Measurements from ENCODE around the gene OR2F1.

Gene OR2F1, protein sequence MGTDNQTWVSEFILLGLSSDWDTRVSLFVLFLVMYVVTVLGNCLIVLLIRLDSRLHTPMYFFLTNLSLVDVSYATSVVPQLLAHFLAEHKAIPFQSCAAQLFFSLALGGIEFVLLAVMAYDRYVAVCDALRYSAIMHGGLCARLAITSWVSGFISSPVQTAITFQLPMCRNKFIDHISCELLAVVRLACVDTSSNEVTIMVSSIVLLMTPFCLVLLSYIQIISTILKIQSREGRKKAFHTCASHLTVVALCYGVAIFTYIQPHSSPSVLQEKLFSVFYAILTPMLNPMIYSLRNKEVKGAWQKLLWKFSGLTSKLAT

DNA sequence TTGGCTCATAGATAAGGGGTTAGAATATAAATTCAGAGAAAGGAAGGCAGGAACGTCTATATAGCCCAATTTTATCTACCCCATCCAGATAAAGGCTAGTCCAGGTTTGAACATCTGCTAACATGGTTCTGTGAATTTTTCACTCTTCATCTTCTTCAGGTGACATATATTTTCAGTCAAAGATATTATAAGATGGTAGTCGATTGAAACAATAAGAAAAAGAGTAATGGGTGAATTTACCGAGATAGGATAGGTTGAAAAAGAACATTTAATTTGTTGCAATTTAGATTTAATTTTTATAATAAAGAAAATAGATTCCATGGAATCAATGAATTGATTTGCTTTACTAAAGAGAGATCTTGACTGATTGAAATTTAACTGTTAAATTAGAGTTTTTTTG, at the start of gene OR2F1:
Gene OR2F1, plus strand, starts transcription at position 301 of the 400 bp plus-strand sequence. CDS start 5,127 bp downstream, outside the sequence.
- in situ Hi-C loops (cut with MboI; ENCODE audit: low pct_unique_long_range_greater_than_20kb, low sequenced_read_pairs, unreplicated experiment) = no loop called here
- no peak for DNase-seq (ENCODE audit: low spot score)
- TF ChIP-seq, protein P1, sequence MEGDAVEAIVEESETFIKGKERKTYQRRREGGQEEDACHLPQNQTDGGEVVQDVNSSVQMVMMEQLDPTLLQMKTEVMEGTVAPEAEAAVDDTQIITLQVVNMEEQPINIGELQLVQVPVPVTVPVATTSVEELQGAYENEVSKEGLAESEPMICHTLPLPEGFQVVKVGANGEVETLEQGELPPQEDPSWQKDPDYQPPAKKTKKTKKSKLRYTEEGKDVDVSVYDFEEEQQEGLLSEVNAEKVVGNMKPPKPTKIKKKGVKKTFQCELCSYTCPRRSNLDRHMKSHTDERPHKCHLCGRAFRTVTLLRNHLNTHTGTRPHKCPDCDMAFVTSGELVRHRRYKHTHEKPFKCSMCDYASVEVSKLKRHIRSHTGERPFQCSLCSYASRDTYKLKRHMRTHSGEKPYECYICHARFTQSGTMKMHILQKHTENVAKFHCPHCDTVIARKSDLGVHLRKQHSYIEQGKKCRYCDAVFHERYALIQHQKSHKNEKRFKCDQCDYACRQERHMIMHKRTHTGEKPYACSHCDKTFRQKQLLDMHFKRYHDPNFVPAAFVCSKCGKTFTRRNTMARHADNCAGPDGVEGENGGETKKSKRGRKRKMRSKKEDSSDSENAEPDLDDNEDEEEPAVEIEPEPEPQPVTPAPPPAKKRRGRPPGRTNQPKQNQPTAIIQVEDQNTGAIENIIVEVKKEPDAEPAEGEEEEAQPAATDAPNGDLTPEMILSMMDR (IDR thresholded peaks at IDR 0.05; ENCODE audit: extremely low read depth, insufficient read depth, missing control alignments) = no peak

DNA sequence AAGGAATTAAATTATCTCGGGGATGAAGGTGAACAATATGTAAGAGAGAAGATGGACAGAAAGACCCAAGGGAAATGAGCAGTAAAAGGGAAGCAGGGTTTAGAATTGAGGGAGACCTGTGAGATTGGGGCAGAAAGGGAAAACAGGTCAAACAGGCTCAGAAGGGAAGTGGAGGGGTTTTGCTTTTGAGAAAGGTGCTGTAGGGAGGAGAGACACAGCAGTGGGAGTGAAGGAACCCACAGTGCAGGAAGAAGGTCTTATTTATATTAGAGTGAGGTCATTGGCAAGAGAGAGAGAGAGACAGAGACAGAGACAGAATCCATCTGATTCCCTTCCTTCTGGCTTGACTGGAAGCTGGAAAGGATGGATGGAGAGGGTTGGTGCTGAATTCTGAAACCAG, 49.1 kb upstream of the OR2F1 start:
- no peak for DNase-seq (ENCODE audit: low spot score)
- TF ChIP-seq, protein P1 (IDR thresholded peaks at IDR 0.05; ENCODE audit: extremely low read depth, insufficient read depth, missing control alignments) = no peak
- in situ Hi-C loops (cut with MboI; ENCODE audit: low pct_unique_long_range_greater_than_20kb, low sequenced_read_pairs, unreplicated experiment) = no loop called here

DNA sequence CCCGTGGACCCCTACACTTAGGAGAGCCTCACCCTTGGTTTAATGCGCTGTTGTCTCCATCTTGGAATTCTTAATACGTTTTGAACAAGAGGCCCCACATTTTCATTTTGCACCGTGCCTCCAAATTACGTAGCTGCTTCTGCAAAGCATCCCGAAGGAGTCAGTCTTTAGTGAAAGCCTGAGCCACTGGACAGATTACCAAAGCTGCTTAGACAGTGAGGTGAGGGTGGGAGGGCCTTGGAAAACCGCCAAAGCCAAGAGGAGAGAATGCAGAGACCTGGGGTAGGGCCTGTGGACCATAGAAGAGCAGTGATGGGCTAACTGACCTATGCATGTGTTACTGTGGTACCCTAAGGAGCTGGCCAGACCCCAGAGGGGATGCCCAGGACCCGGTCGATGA, 48.5 kb upstream of the OR2F1 start:
- in situ Hi-C loops (cut with MboI; ENCODE audit: low pct_unique_long_range_greater_than_20kb, low sequenced_read_pairs, unreplicated experiment) = no loop called here
- no peak for DNase-seq (ENCODE audit: low spot score)
- TF ChIP-seq, protein P1 (IDR thresholded peaks at IDR 0.05; ENCODE audit: extremely low read depth, insufficient read depth, missing control alignments) = no peak

DNA sequence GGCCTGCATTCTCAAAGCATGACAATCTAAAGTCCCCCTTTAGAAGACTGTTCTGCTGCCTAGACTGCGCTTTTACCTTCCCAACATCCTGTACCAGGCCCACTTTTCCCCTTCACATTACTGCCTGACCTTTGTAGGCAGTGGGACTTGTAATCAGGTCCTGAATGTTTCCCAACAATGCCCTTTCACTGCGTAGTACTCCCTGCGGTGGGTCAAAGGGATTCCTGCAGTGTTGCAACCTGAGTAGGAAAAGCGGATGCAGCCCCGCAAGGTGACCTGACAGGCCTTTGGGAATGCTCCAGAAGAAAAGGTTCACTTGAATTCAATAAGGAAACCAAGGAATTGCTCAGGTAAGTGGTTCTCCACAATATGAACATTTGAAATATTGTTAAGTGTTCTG, 47.7 kb upstream of the OR2F1 start:
- TF ChIP-seq, protein P1 (IDR thresholded peaks at IDR 0.05; ENCODE audit: extremely low read depth, insufficient read depth, missing control alignments) = no peak
- DNase-seq (ENCODE audit: low spot score) = no peak
- in situ Hi-C loops (cut with MboI; ENCODE audit: low pct_unique_long_range_greater_than_20kb, low sequenced_read_pairs, unreplicated experiment) = no loop called here

DNA sequence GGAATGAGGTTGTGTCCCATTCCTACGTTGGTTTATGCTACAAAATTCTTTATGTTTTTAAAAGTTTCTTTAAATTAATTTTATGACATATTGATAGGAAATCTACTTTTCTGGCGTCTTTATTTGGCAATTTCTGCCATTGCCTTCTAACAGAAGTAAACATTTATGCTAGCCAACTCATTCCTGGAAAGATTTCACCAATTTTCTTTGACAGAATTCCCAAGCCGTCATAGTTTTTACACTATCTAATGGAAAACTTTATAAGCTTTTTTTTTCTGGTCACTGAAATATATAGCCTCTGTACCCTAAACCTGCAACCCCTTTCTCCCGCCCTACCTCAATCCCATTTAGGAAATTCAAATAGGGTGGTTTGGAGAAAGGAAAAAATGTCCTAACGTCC, 46.5 kb upstream of the OR2F1 start:
- TF ChIP-seq, protein P1 (IDR thresholded peaks at IDR 0.05; ENCODE audit: extremely low read depth, insufficient read depth, missing control alignments) = no peak
- in situ Hi-C loops (cut with MboI; ENCODE audit: low pct_unique_long_range_greater_than_20kb, low sequenced_read_pairs, unreplicated experiment) = no loop called here
- no peak for DNase-seq (ENCODE audit: low spot score)

DNA sequence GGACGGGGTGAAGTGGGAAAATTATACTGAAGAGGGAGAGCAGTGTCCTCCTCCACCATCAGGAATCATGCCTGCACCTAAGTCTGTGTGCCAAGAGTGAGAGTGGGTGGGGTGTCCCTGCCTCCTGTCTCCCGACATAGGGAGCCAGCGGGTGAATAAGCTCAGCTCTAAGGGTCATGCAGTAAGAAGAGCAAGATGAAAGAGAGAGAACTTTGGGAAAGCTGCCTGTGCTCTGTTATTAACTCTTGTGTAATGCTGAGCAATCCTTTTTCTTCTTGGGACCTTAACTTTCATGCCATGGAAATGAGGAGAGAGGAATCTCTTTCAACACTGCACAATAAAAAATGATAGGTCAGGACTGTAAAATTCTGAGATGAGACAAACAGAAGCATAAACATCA, 44.8 kb upstream of the OR2F1 start:
- TF ChIP-seq, protein P1 (IDR thresholded peaks at IDR 0.05; ENCODE audit: extremely low read depth, insufficient read depth, missing control alignments) = no peak
- in situ Hi-C loops (cut with MboI; ENCODE audit: low pct_unique_long_range_greater_than_20kb, low sequenced_read_pairs, unreplicated experiment) = no loop called here
- no peak for DNase-seq (ENCODE audit: low spot score)
